ENCODE results near the gene ADAMTSL2. TPM values are rescaled to one million over a fixed set of nuclear protein-coding genes. Genes with fewer than 3 reads are reported as not detected.

The ADAMTSL2 gene
- total and polyA plus RNA-seq, 4 donors, result 1.8 to 18.2 (median 7.7) TPM

- 77% methylated on average over 7 of the region's 7 CpGs for WGBS
These were observed 62.9 kb downstream of the ADAMTSL2 start for GRCh38 chr9:133597316-133597957.

GRCh38 chr9:133598978-133599377, 64.5 kb downstream of the ADAMTSL2 start:
- Histone ChIP-seq H3K4me1 (ENCODE audit: control insufficient read depth in 4 of 4, insufficient read depth in 4 of 4, low read length in 3 of 4) (no peaks in the 10 kb centered on the region), H3K27ac (ENCODE audit: low read depth in 1 of 2, low read length in 2 of 2) (no peak overlapping the region), H3K36me3 (ENCODE audit: control insufficient read depth in 4 of 4, insufficient read depth in 3 of 4, low read depth in 1 of 4, low read length in 3 of 4) (no peaks in the 10 kb centered on the region), H3K4me3 (ENCODE audit: low read depth in 1 of 3, low read length in 3 of 3) (no peak overlapping the region), H3K27me3 (ENCODE audit: control insufficient read depth in 4 of 4, insufficient read depth in 4 of 4, low read length in 3 of 4) (no peaks in the 10 kb centered on the region), H3K9me3 (ENCODE audit: control insufficient read depth in 4 of 4, low read length in 3 of 4) (peaks cover 3 to 18% (median 8%) of the 10 kb centered on the region in 4 donors), H3K9ac (ENCODE audit: low read depth in 1 of 2, low read length in 2 of 2) (no peak overlapping the region)
- TF ChIP-seq REST (IDR thresholded peaks at IDR 0.05), result no peak
- no peak for TF ChIP-seq YY1 (IDR thresholded peaks at IDR 0.05)
- TF ChIP-seq RAD21 (IDR thresholded peaks at IDR 0.05), result no peak
- no peak for TF ChIP-seq NR2F2 (IDR thresholded peaks at IDR 0.05)
- no peak for TF ChIP-seq EGR1 (IDR thresholded peaks at IDR 0.05; ENCODE audit: low read depth in 2 of 2)
- no peak for TF ChIP-seq HNF4G (IDR thresholded peaks at IDR 0.05)
- no peak for TF ChIP-seq ATF3 (IDR thresholded peaks at IDR 0.05)
- WGBS, result 88% methylated on average over 7 of the region's 7 CpGs
- DNase-seq (ENCODE audit: low spot score), result no peak

More at GRCh38 chr9:133597316-133597957, 62.9 kb downstream of the ADAMTSL2 start:
- H3K4me3 ChIP-seq (ENCODE audit: low read depth in 1 of 3, low read length in 3 of 3), result no peak overlapping the region
- peaks cover 3 to 18% (median 8%) of the 10 kb centered on the region in 4 donors for H3K9me3 ChIP-seq (ENCODE audit: control insufficient read depth in 4 of 4, low read length in 3 of 4)
- TF ChIP-seq JUND (IDR thresholded peaks at IDR 0.05) (no peak), GABPA (IDR thresholded peaks at IDR 0.05 in 1 of 2, conservative IDR thresholded peaks at IDR 0.05 in 1 of 2) (no peak), ATF3 (IDR thresholded peaks at IDR 0.05) (no peak), FOXA2 (IDR thresholded peaks at IDR 0.05) (no peak), CTCF (IDR thresholded peaks at IDR 0.05; ENCODE audit: low read depth, low read length, missing input control) (no peak), MAX (IDR thresholded peaks at IDR 0.05) (no peak), SP1 (IDR thresholded peaks at IDR 0.05) (no peak), RXRA (IDR thresholded peaks at IDR 0.05) (no peak), EGR1 (IDR thresholded peaks at IDR 0.05; ENCODE audit: low read depth in 2 of 2) (no peak), YY1 (IDR thresholded peaks at IDR 0.05) (no peak), NR2F2 (IDR thresholded peaks at IDR 0.05) (no peak), FOXA1 (IDR thresholded peaks at IDR 0.05) (no peak), HNF4G (IDR thresholded peaks at IDR 0.05) (no peak)
- no peaks in the 10 kb centered on the region for H3K27me3 ChIP-seq (ENCODE audit: control insufficient read depth in 4 of 4, insufficient read depth in 4 of 4, low read length in 3 of 4)
- H3K9ac ChIP-seq (ENCODE audit: low read depth in 1 of 2, low read length in 2 of 2), result no peak overlapping the region
- no peaks in the 10 kb centered on the region for H3K36me3 ChIP-seq (ENCODE audit: control insufficient read depth in 4 of 4, insufficient read depth in 3 of 4, low read depth in 1 of 4, low read length in 3 of 4)
- H3K4me1 ChIP-seq (ENCODE audit: control insufficient read depth in 4 of 4, insufficient read depth in 4 of 4, low read length in 3 of 4), result no peaks in the 10 kb centered on the region
- DNase-seq (ENCODE audit: low spot score), result no peak
- H3K27ac ChIP-seq (ENCODE audit: low read depth in 1 of 2, low read length in 2 of 2), result no peak overlapping the region
